NCI-H526 treated with DMSO at 0.1 percent for 48 hours (cell line): ENCODE results near the gene RAC3.

Source experiments
- DNase-seq: peaks from one replicate; lab custom pipeline; 2025; lab: John Stamatoyannopoulos, UW

The RAC3 gene

DNA sequence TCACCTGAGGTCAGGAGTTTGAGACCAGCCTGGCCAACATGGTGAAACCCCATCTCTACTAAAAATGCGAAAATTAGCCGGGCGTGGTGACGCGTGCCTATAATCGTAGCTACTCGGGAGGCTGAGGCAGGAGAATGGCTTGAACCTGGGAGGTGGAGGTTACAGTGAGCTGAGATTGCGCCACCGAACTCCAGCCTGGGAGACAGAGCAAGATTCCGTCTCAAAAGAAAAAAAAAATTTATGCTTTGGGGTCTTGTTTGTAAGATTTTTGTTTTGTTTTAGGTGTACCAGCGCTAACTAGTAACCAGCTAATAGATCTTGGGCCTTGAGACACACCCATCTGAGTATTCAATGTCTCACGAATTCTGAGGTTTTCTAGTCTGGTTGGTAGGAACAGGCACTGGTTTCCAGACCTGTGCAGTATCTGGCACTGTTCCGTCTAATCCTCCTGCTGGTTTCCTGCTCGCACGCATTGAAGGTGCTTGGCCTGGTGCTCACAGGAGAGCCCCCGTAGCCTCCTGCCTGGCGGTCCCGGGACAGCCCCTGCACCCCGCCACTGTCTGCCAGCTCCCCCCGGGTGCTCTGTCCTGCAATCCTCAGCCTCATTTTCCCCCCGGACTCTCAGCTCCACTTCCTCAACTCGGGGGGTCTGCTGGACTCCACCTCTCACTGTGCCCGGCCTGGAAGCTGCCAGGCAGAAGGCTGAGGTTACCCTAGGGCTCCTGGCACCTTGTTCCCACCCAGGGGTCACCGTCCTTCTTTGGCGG, 44.7 kb downstream of the RAC3 start:
- no peak for DNase-seq

DNA sequence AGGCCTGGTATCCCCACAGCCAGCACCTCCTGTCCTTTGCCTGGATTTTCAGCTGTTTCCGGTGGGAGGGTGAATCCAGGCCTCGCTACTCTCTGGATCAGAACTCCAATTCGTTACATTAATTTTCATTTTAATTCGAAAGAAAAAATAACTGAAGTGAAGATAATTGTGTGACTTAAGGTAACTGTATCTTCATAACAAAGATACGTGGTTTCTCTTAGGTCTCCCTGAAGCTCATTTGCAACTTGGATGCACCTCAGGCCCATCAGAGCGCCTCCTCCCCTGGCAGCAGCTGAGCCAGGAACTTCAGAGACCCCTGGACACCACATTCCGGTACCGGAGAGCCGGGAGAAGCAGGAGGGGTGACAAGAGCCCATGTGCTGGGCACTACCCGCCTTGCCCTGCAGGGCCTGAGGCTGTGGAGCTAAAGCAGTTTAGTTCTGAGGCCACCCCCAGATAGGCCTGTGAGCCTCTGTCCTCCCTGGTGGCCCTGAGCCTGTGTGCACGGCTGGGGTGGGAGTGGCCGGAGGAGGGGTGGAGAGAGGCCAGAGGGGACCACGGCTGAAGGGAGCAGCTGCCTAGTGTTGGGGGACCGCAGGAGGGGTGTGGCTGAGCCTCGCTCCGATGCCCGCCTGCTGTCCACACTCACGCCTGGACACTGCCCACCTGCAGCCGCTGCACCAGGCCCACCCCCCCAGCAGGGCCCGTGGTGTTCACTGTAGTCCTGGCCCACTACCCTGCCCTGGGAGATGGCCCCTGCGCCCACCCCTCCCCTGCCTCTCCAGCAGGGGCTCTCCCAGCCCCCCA, 45.5 kb downstream of the RAC3 start:
- no peak for DNase-seq

DNA sequence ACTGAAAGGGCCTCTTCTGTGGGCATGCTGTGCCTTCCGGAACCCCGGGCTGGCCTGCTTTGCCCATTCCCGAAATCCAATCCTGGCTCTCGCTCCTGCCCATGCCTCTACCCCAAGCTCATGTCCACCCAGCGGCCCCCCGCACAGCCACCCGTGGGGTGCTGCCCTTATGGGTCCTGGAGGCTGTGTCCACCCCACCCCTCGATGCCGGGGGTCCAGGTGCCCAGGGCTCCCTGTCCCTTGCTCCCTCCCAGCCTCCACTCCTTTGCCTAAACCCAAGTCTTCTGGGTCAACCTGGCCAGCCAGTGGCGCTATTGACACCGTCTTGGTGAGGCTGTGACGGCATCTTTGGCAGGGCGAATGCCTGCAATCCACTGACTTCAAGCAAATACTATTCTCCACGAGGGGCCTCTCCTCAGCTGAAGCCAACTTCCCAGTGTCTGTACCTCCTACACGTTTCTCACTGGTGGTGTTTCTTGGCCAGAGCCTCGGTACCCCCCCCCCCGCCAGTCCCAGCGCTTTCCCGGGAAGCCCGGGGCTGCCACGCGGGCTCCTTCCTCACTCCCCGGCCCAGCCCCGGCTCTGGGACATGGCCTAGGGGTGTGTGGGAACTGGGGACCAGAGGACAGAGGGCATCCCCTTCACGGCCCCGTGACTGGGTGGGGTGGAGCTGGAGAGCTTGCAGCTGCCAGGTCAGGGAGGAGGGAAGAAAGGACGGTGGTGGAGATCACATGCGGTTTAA, 46.3 kb downstream of the RAC3 start:
- DNase-seq = no peak

DNA sequence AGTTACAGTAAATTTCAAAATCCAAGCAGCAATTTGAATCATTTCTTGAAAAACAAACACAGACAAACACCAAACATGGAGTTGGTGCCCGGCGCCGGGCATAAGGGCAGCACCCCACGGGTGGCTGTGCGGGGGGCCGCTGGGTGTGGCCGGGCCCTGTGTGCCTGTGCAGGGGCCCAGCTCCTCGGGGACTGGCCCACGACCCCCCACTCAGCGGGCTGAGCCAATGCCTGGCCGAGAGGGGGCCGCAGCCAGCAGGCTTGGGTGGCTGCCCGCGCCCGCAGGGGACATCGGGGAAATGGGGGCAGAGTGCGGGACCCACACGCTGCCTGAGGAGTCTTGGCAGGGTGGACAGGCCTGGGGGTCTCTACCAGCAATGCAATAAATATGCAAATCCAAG, 47.0 kb downstream of the RAC3 start:
- no peak for DNase-seq

DNA sequence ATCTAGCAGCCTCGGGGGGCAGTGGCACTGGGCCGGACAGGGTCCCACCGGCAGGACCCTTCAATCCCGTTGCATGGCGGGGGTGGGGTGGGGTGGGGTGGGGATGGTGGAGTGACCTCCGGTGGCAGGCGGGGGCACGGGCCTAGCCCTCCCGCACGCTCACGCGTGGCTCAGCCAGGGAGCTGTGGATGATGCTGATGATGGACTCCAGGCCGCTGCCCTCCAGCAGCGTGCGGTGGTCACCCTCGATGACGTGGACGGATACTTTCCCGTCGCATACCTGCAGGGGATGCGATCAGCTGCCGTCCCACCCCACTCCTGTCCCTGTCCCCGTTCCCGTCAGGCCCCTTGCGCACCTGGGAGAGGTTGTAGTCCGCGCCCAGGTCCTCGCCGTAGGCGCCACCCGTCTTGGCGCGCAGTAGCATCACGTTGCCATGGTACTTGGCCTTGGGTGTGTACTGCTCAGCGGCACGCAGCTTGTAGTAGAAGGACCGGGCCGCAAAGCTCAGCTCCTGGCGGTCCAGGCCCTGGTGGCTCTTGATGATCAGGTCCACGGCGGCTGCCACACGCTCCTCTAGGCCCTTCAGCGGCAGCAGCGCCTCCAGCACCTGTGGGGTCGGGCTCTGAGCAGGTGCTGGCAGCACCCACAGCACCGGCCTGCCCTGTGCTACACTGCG, 47.7 kb downstream of the RAC3 start:
- DNase-seq = no peak

DNA sequence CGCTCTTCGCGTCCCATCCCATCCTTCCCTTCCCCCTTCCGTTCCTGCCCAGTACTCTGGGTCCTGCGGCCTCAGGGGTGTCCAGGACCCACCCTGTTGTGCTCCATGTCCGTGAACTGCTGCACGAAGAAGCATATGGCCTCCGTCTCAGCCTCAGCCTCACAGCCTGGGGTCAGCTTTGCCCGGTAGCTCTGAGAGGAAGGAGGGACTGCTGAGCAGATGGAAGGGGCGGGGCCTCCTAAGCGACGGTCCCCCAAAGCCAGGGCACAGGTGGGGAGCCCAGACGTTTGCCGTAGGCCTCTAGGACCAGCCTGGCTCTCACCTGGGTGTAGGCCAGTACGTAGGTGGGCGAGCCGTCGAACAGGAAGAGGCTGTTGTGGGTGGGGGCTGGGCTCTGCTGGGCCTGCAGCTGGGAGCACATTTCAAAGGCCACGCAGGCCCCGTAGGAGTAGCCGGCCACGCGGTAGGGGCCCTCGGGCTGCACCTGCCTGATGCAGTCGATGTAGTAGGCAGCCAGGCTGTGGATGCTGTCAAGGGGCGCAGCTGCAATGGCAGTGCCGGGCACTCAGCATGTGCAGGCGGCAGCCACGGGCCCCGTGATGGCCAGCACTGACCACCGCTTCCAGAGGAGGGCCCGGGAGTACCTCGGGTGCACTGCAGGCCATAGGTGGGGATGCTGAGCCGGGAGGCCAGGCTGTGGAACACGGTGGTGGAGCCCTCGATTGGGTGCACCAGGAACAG, 48.7 kb downstream of the RAC3 start:
- DNase-seq = no peak

DNA sequence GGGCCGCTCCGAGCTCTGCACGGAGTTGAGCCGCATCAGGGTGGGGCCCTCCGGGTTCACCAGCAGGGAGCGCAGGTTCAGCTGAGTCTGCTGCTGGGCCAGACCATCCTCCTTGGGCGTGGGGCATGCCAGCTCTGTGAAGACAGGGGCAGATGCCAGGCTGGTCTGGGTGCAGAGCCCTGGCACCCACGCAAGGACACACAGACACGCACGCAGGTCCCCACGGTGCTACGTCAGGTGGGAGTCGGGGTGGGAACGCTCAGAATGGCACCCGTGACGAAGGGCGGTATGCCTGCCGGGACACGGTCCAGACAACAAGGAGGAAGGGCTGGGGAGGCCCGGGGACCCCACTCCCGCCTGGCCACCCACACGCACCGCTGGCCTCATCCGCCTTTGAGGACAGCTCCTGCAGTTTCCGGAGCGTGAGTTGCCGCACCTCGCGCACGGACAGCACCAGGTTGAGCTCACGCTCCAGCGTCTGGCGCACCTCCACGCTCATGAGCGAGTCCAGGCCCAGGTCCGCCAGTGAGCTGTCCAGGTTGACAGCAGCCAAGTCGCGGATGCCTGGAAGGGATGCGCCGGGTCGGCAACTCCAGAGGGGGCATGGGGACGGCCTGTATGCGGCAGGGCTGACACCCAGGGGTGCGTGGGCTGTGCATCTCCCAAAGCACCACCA, 49.4 kb downstream of the RAC3 start:
- no peak for DNase-seq

DNA sequence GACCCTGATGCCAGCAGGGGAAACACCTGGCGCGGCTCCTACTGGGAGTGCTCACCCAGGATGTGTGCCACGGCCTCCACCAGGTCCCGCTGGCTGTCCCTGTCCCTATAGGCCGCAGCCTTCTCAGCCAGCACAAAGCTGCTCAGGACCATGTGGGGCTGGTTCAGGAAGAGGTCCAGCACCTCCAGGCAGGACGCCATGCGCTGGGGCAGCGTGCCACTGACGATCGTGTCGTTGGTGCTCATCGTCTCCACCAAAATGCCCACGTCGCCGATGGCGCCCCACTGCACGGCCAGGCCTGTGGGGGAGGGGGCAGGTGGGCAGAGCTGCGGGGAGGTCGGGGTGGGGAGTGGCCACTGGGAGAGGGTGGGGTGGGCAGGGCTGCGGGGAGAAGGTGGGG, 50.1 kb downstream of the RAC3 start:
- DNase-seq = no peak

DNA sequence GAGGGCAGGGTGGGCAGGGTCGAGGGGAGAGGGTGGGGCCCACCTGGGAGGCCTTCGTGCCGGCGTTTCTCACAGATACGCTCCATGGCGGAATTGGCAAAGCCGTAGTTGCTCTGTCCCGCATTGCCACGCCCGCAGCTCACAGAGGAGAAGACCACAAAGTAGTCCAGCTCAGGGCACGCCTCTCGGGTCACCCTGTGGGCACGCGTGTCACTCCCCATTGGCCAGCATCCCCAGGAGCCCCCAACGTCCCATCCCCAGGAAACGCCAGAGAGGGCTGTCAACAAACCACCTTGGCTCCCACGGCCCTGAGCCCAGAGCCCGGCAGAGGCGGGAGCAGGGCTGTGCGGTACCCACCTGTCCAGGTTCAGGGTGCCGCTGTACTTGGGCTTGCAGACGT, 50.5 kb downstream of the RAC3 start:
- no peak for DNase-seq

DNA sequence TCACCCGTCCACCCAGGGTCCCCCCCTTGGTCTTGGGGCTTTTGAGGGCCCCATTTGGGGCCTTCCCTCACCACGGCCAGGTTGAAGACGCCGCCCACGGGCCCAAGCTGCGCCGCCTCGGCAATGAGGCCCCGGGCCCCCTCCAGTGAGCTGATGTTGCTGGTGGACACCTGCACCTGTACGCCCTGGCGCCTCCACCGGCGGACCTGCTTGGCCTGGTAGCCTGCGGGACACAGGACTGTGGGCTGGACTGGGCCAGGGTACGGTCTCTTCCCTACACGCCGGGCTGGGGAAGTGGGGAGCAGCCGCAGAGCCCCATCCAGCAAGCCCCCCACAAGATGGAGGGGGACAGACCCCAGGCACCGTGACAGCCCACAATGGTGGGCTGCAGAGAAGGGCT, 51.0 kb downstream of the RAC3 start:
- DNase-seq = no peak

DNA sequence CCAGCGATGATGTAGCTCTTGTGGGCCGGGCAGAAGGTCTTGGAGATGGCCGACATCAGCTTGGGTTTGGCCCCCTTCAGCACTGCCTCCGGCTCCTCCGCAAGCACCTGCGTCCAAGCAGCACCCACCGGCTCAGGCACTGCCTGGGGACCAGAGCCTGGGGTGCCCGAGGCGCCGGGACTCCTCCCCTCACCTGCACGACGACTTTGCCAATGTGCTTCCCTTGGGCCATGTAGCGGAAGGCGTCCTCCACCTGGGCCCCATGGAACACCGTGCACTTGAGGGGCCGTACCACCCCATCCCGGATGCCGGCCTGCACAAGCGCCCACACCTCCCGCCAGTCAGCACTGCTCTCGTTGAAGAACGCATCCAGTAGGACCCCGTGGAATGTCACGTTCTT, 51.5 kb downstream of the RAC3 start:
- DNase-seq = no peak
